Measurements from ENCODE around the gene L3MBTL4. TPM values are rescaled to one million over a fixed set of nuclear protein-coding genes. Genes with fewer than 3 reads are reported as not detected.

L3MBTL4 gene
- total RNA-seq, 1 donor from 2014 or later, result 0.34 TPM

GRCh38 chr18:6249788-6250187 lies 164.9 kb downstream of the L3MBTL4 start:
- Mint-ChIP-seq H3K36me3 (no peaks in the 10 kb centered on the region), H3K9me3 (no peaks in the 10 kb centered on the region), H3K4me1 (peaks cover 3% of the 10 kb centered on the region), H3K27ac (no peak overlapping the region), H3K4me3 (no peak overlapping the region), H3K27me3 (ENCODE audit: insufficient read depth, low read depth) (peaks cover 2% of the 10 kb centered on the region)
- no peaks in the 10 kb centered on the region for H3K79me2 ChIP-seq (ENCODE audit: low read depth)
- TF ChIP-seq EZH2phosphoT487 (IDR thresholded peaks at IDR 0.05) (no peak), EZH2 (IDR thresholded peaks at IDR 0.05) (no peak)
- TF ChIP-seq, protein P1, sequence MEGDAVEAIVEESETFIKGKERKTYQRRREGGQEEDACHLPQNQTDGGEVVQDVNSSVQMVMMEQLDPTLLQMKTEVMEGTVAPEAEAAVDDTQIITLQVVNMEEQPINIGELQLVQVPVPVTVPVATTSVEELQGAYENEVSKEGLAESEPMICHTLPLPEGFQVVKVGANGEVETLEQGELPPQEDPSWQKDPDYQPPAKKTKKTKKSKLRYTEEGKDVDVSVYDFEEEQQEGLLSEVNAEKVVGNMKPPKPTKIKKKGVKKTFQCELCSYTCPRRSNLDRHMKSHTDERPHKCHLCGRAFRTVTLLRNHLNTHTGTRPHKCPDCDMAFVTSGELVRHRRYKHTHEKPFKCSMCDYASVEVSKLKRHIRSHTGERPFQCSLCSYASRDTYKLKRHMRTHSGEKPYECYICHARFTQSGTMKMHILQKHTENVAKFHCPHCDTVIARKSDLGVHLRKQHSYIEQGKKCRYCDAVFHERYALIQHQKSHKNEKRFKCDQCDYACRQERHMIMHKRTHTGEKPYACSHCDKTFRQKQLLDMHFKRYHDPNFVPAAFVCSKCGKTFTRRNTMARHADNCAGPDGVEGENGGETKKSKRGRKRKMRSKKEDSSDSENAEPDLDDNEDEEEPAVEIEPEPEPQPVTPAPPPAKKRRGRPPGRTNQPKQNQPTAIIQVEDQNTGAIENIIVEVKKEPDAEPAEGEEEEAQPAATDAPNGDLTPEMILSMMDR (IDR thresholded peaks at IDR 0.05), result no peak
- DNase-seq (ENCODE audit: low spot score), result no peak
- no peaks in the 10 kb centered on the region for H3F3A ChIP-seq (ENCODE audit: low read depth)
- H3K27me3 ChIP-seq, result no peaks in the 10 kb centered on the region
- H3K9ac ChIP-seq, result no peak overlapping the region
- no peaks in the 10 kb centered on the region for H3K9me3 ChIP-seq (ENCODE audit: low read depth)
- H3K27ac ChIP-seq, result no peak overlapping the region
- H3K4me1 ChIP-seq, result no peaks in the 10 kb centered on the region
- no peak overlapping the region for H3K4me3 ChIP-seq
- no peaks in the 10 kb centered on the region for H4K20me1 ChIP-seq (ENCODE audit: low read depth)
- no peaks in the 10 kb centered on the region for H3K36me3 ChIP-seq
- no peak overlapping the region for H3K4me2 ChIP-seq
- H2AFZ ChIP-seq (replicated peaks), result no peak overlapping the region

DNA sequence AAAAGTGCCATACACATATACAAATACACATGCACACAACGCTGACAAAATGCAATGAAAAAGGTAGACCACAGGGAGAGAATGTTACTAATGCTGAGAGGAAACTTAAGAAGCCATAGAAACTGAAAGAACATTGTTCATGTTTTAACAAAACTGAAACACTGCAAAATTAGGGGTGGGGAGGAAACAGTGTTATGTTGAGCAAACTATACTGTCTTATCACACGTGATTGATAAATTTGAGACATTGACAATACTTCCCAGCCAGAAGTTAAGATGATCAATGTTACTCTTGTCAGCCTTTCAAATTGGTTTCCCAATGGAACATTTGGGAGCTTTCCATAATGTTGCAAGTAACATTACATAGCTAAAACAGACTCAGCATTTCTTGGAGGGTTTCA lies 165.5 kb downstream of the L3MBTL4 start:
- Histone ChIP-seq H3K9ac (no peak overlapping the region), H3K9me3 (ENCODE audit: low read depth) (no peaks in the 10 kb centered on the region), H4K20me1 (ENCODE audit: low read depth) (no peaks in the 10 kb centered on the region), H2AFZ (replicated peaks) (no peak overlapping the region), H3K4me1 (no peaks in the 10 kb centered on the region), H3K27me3 (no peaks in the 10 kb centered on the region), H3K36me3 (no peaks in the 10 kb centered on the region), H3K4me3 (no peak overlapping the region), H3F3A (ENCODE audit: low read depth) (no peaks in the 10 kb centered on the region), H3K4me2 (no peak overlapping the region), H3K79me2 (ENCODE audit: low read depth) (no peaks in the 10 kb centered on the region), H3K27ac (no peak overlapping the region)
- TF ChIP-seq EZH2phosphoT487 (IDR thresholded peaks at IDR 0.05), result no peak
- no peak for TF ChIP-seq EZH2 (IDR thresholded peaks at IDR 0.05)
- TF ChIP-seq, protein P1 (IDR thresholded peaks at IDR 0.05), result no peak
- DNase-seq (ENCODE audit: low spot score), result no peak
- Mint-ChIP-seq H3K27me3 (ENCODE audit: insufficient read depth, low read depth) (peaks cover 2% of the 10 kb centered on the region), H3K36me3 (no peaks in the 10 kb centered on the region), H3K27ac (no peak overlapping the region), H3K4me3 (no peak overlapping the region), H3K4me1 (peaks cover 3% of the 10 kb centered on the region), H3K9me3 (no peaks in the 10 kb centered on the region)

- H3K4me3 Mint-ChIP-seq, result no peak overlapping the region
- Histone ChIP-seq H3K27me3 (no peaks in the 10 kb centered on the region), H3F3A (ENCODE audit: low read depth) (no peaks in the 10 kb centered on the region), H3K9ac (no peak overlapping the region), H3K4me1 (no peaks in the 10 kb centered on the region), H3K79me2 (ENCODE audit: low read depth) (no peaks in the 10 kb centered on the region), H4K20me1 (ENCODE audit: low read depth) (no peaks in the 10 kb centered on the region), H3K27ac (no peak overlapping the region), H3K4me3 (no peak overlapping the region), H3K4me2 (no peak overlapping the region), H2AFZ (replicated peaks) (no peak overlapping the region), H3K36me3 (no peaks in the 10 kb centered on the region), H3K9me3 (ENCODE audit: low read depth) (no peaks in the 10 kb centered on the region)
- H3K27me3 Mint-ChIP-seq (ENCODE audit: insufficient read depth, low read depth), result peaks cover 2% of the 10 kb centered on the region
- no peak for DNase-seq (ENCODE audit: low spot score)
- TF ChIP-seq EZH2 (IDR thresholded peaks at IDR 0.05), result no peak
- TF ChIP-seq EZH2phosphoT487 (IDR thresholded peaks at IDR 0.05), result no peak
- TF ChIP-seq, protein P1 (IDR thresholded peaks at IDR 0.05), result no peak
- no peak overlapping the region for H3K27ac Mint-ChIP-seq
- no peaks in the 10 kb centered on the region for H3K9me3 Mint-ChIP-seq
- H3K4me1 Mint-ChIP-seq, result peaks cover 3% of the 10 kb centered on the region
- H3K36me3 Mint-ChIP-seq, result no peaks in the 10 kb centered on the region
Observed at GRCh38 chr18:6248017-6248416, 166.7 kb downstream of the L3MBTL4 start.

All from neural progenitor cell (in vitro differentiated cells).